HEK293 (cell line): Measurements from ENCODE around the gene STARD8.
"Not testable (repeated sequence)": the region's sequence is repeated elsewhere in the genome, so short reads cannot be mapped to it uniquely, and the experiment has no call there.

ENCODE experiments used
- CTCF ChIA-PET: fragments of 350-600 bp; formaldehyde crosslinking; extraction: SDS; loops from one replicate; lab custom pipeline; 2021; ENCODE audit warnings: antibody characterized with exemption; lab: Yijun Ruan, JAX
- POLR2A ChIA-PET: fragments of 300-600 bp; formaldehyde crosslinking; extraction: SDS; loops from one replicate; lab custom pipeline; 2020; ENCODE audit warnings: antibody characterized with exemption, inconsistent platforms; lab: Yijun Ruan, JAX
- H3K27ac ChIP-seq: fragments of 200-500 bp; sonication (Bioruptor generic); 2 replicates; pipeline ENCODE4 v1.5.1; 2014; ENCODE audit warnings: low read depth, low read length, control low read depth, inconsistent platforms; ENCODE audit errors: extremely low read depth
- H3K36me3 ChIP-seq, 2 experiments: fragments of 200-500 bp in 1 of 2; sonication (Bioruptor generic) in 1 of 2; 1 replicate in 1 of 2; 2 replicates in 1 of 2; pipeline ENCODE4 v1.5.1; 2014 to 2017; ENCODE audit warnings: inconsistent platforms in 2 of 2, low read length in 2 of 2; ENCODE audit not compliant: control insufficient read depth in 2 of 2, insufficient read depth in 1 of 2
- H3K4me1 ChIP-seq: fragments of 200-500 bp; sonication (Bioruptor generic); 2 replicates; pipeline ENCODE4 v1.5.1; 2014; ENCODE audit warnings: mild to moderate bottlenecking, low read length, inconsistent platforms; ENCODE audit not compliant: control insufficient read depth, insufficient read depth
- H3K4me3 ChIP-seq: 2 replicates; pipeline ENCODE4 v1.5.1; 2011; ENCODE audit warnings: low read depth, mild to moderate bottlenecking, control low read depth, low read length, moderate library complexity
- H3K9me3 ChIP-seq: fragments of 200-500 bp; sonication (Bioruptor generic); 2 replicates; pipeline ENCODE4 v1.5.1; 2014; ENCODE audit warnings: low read depth, low read length, inconsistent platforms; ENCODE audit not compliant: control insufficient read depth, insufficient read depth
- AEBP2 ChIP-seq: fragments of 450-650 bp; formaldehyde crosslinking; IDR thresholded peaks from 2 replicates; pipeline ENCODE4 v1.5.1; 2016; ENCODE audit warnings: missing biosample characterization, missing genetic modification characterization, borderline replicate concordance
- BCL11B ChIP-seq: fragments of 450-650 bp; formaldehyde crosslinking; IDR thresholded peaks from 2 replicates; pipeline ENCODE4 v1.5.1; 2016; ENCODE audit warnings: low read depth, missing biosample characterization, missing genetic modification characterization
- HOXA7 ChIP-seq: sonication (generic); formaldehyde crosslinking; IDR thresholded peaks from 2 replicates; pipeline ENCODE4 v1.8.1; 2022; ENCODE audit warnings: missing genetic modification reagents, borderline replicate concordance
- PRDM4 ChIP-seq: fragments of 450-650 bp; formaldehyde crosslinking; IDR thresholded peaks from 2 replicates; pipeline ENCODE4 v1.5.1; 2017; ENCODE audit warnings: missing biosample characterization, missing genetic modification characterization
- SETDB1 ChIP-seq: IDR thresholded peaks from one replicate; pipeline ENCODE4 v1.6.1; 2017; ENCODE audit warnings: mild to moderate bottlenecking, low read length, moderate library complexity, mixed read lengths; ENCODE audit not compliant: insufficient read length
- ZNF174 ChIP-seq: fragments of 450-650 bp; formaldehyde crosslinking; IDR thresholded peaks from 2 replicates; pipeline ENCODE4 v1.5.0; 2017; ENCODE audit warnings: missing biosample characterization, mild to moderate bottlenecking, missing genetic modification characterization
- ZNF175 ChIP-seq: fragments of 450-650 bp; formaldehyde crosslinking; IDR thresholded peaks from 2 replicates; pipeline ENCODE4 v1.5.1; 2016; ENCODE audit warnings: missing biosample characterization, missing genetic modification characterization
- ZNF223 ChIP-seq: fragments of 450-650 bp; formaldehyde crosslinking; IDR thresholded peaks from 2 replicates; pipeline ENCODE4 v1.5.1; 2016; ENCODE audit warnings: missing biosample characterization, missing genetic modification characterization
- ZNF501 ChIP-seq: fragments of 450-650 bp; formaldehyde crosslinking; IDR thresholded peaks from 2 replicates; pipeline ENCODE4 v1.5.1; 2016; ENCODE audit warnings: missing biosample characterization, missing genetic modification characterization
- ZNF585B ChIP-seq: fragments of 450-650 bp; formaldehyde crosslinking; IDR thresholded peaks from 2 replicates; pipeline ENCODE4 v1.5.1; 2016; ENCODE audit warnings: missing biosample characterization, missing genetic modification characterization
- ZNF670 ChIP-seq: fragments of 450-650 bp; formaldehyde crosslinking; IDR thresholded peaks from 2 replicates; pipeline ENCODE4 v1.5.1; 2016; ENCODE audit warnings: missing biosample characterization, missing genetic modification characterization, low read depth
- TF ChIP-seq, protein P1 (sequence below): fragments of 450-650 bp; formaldehyde crosslinking; IDR thresholded peaks from 2 replicates; pipeline ENCODE4 v1.5.1; 2016; ENCODE audit warnings: missing biosample characterization, missing genetic modification characterization

Gene STARD8

DNA sequence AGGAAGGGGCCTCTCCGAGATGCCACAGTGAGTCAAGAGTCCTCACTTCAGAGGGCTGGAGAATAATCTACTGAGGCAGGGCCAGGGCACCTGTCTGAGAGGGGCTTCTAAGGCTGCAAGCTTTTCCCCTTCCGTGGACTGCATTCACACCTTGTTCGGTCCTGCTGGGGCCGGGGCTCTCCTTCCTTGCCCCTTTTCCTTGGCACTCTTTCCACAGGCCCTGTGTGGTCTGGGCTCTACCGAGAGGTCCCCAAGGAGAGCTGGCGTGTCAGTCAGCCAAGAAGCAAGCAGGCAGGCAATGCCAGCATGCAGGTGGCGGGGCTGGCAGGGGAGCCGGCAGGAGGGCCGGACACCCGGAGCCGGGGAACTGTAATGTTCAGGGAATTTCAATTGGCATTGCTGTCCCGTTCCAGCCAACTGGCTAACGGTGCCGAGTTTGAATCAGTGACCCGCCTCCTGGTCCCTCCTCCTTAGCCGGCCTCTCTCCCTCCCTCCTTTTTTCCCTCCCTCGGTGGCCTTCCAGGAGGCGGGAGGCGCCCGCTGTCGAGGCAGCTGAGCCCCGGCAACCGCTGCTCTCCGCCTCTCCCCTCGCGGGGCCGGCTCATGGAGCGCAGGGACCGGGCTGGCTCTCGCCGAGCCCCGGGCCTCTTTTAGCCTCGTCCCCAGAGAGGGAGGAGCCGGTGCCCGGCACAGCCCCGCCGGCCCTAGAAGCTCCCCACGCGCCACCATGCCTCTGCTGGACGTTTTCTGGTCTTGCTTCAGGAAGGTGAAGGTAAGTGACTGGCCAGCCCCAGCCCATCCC lies at the start of gene STARD8 (continued):
- TF ChIP-seq ZNF585B (tag by site-specific recombination), result no peak
- TF ChIP-seq, all 188 proteins: peak for 13

- H3K4me3 ChIP-seq, result no peak overlapping the region
- no peaks in the 10 kb centered on the region for H3K4me1 ChIP-seq
- H3K36me3 ChIP-seq, result no peaks in the 10 kb centered on the region
- ChIA-PET POLR2A (interaction anchor here (0.6 kb wide), 1 partner anchor 101 kb away, joined by 6 read pairs; no protein-coding TSS in a partner anchor), CTCF (interaction anchor here (0.6 to 1.4 kb wide), 8 partner anchors 8 to 1695 kb away, joined by 3 to 9 read pairs (median 3); no protein-coding TSS in a partner anchor)
- H3K9me3 ChIP-seq, result peaks cover 4% of the 10 kb centered on the region
- no peak overlapping the region for H3K27ac ChIP-seq
- TF ChIP-seq ZNF174 (tag by site-specific recombination) (no peak), ZNF501 (tag by site-specific recombination) (no peak), ZNF223 (tag by site-specific recombination) (no peak), HOXA7 (CRISPR knock-in tag) (no peak), BCL11B (tag by site-specific recombination) (no peak)
- TF ChIP-seq, protein P1, sequence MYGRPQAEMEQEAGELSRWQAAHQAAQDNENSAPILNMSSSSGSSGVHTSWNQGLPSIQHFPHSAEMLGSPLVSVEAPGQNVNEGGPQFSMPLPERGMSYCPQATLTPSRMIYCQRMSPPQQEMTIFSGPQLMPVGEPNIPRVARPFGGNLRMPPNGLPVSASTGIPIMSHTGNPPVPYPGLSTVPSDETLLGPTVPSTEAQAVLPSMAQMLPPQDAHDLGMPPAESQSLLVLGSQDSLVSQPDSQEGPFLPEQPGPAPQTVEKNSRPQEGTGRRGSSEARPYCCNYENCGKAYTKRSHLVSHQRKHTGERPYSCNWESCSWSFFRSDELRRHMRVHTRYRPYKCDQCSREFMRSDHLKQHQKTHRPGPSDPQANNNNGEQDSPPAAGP (tag by site-specific recombination), result no peak
Measured at GRCh38 chrX:68598841-68599240, 48.6 kb upstream of the STARD8 start.

DNA sequence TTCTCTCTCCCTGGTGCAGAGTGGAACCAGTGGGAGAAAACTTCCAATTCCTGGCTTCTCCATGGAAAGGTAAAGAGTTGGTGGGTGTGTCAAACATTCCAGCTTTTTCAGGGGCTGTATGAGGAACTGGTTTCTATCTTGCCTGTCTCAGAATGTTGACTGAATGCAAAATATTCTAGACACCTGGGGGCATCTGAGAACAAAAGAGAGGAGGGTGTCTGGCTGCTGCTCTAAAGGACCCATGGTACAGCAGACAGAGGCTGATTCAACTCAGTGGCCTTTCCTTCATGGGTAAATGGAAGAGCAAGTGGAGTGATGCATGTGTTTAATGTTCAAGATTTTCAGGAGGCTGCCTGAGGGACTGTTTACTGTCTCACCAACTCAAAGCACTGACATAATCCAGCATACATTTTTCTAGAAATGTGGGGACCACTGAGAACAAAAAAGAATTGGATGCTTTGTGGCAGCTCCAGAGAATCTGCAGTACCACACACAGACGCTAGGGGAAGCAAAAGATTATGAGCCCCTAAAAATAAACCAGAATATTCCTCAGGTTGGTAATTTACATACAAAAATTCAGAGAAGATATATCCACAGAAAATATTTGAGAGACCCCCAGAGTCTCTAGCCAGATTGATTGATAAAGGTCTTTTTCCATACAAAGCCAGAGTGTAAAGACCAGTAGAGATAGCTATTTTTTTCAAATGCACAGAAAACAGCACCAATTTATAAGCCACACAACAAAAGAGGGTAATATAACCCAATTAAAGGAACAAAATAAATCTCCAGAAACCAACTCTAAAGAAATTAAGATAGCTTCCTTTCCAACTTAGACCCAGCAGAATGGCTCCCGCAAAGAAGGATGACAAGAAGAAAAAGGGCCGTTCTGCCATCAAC lies 48.0 kb upstream of the STARD8 start:
- no peaks in the 10 kb centered on the region for H3K4me1 ChIP-seq
- ChIA-PET POLR2A (interaction anchor here (0.6 kb wide), 1 partner anchor 102 kb away, joined by 6 read pairs; no protein-coding TSS in a partner anchor), CTCF (interaction anchor here (0.6 to 1.5 kb wide), 16 partner anchors 8 to 1696 kb away, joined by 3 to 9 read pairs (median 3); no protein-coding TSS in a partner anchor)
- no peak overlapping the region for H3K4me3 ChIP-seq
- TF ChIP-seq PRDM4 (tag by site-specific recombination) (no peak), ZNF175 (tag by site-specific recombination) (no peak), SETDB1 (no peak), AEBP2 (no peak), ZNF670 (no peak)
- H3K9me3 ChIP-seq, result peaks cover 4% of the 10 kb centered on the region
- no peak overlapping the region for H3K27ac ChIP-seq
- H3K36me3 ChIP-seq, result no peaks in the 10 kb centered on the region

DNA sequence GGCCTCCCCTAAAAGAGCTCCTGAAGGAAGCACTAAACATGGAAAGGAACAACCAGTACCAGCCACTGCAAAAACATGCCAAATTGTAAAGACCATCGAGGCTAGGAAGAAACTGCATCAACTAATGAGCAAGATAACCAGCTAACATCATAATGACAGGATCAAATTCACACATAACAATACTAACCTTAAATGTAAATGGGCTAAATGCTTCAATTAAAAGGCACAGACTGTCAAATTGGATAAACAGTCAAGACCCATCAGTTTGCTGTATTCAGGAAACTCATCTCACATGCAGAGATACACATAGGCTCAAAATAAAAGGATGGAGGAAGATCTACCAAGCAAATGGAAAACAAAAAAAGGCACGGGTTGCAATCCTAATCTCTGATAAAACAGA lies 43.2 kb upstream of the STARD8 start:
- H3K36me3 ChIP-seq, H3K27ac ChIP-seq, H3K4me3 ChIP-seq, CTCF ChIA-PET, H3K4me1 ChIP-seq, H3K9me3 ChIP-seq, POLR2A ChIA-PET: not testable (repeated sequence)
